K562 (cell line): ENCODE results near the gene DIP2B. TPM values are rescaled to one million over a fixed set of nuclear protein-coding genes. Genes with fewer than 3 reads are reported as not detected.

Source experiments
- CEBPB ChIP-seq: fragments of 450-650 bp; IDR thresholded peaks from 2 replicates; pipeline ENCODE4 v1.6.1; 2016; ENCODE audit warnings: missing genetic modification characterization, missing compliant biosample characterization
- ERF ChIP-seq: fragments of 450-650 bp; formaldehyde crosslinking; IDR thresholded peaks from 2 replicates; pipeline ENCODE4 v1.4.0; 2020; ENCODE audit warnings: mild to moderate bottlenecking, mixed read lengths
- GTF2E2 ChIP-seq: fragments of 200-800 bp; sonication (Bioruptor generic); IDR thresholded peaks from 2 replicates; pipeline ENCODE4 v1.6.1; 2016; ENCODE audit warnings: missing genetic modification characterization, missing compliant biosample characterization
- HCFC1 ChIP-seq: IDR thresholded peaks from 2 replicates; pipeline ENCODE4 v1.6.1; 2012; ENCODE audit warnings: low read depth, low read length, improper control_type of control experiment
- L3MBTL2 ChIP-seq: fragments of 450-650 bp; IDR thresholded peaks from 2 replicates; pipeline ENCODE4 v1.6.1; 2016; ENCODE audit warnings: mild to moderate bottlenecking, moderate library complexity
- NBN ChIP-seq: fragments of 450-650 bp; IDR thresholded peaks from 2 replicates; pipeline ENCODE4 v1.6.1; 2016; ENCODE audit warnings: low read depth, mild to moderate bottlenecking
- NR4A1 ChIP-seq, 2 experiments: fragments of 250-450 bp in 1 of 2; fragments of 450-650 bp in 1 of 2; sonication (Bioruptor Pico) in 1 of 2; IDR thresholded peaks; 2 replicates each; pipeline versions ENCODE4 v1.4.0 to v1.6.1; 2016 to 2020; ENCODE audit warnings: mild to moderate bottlenecking in 2 of 2, missing compliant biosample characterization in 1 of 2, missing genetic modification characterization in 1 of 2, moderate library complexity in 1 of 2
- POLR2G ChIP-seq: fragments of 200-400 bp; formaldehyde crosslinking; IDR thresholded peaks from 2 replicates; pipeline ENCODE4 v1.6.1; 2017; ENCODE audit warnings: low read depth, mild to moderate bottlenecking, antibody characterized with exemption, low read length, moderate library complexity
- PTTG1 ChIP-seq: fragments of 450-650 bp; IDR thresholded peaks from 2 replicates; pipeline ENCODE4 v1.6.1; 2016; ENCODE audit warnings: low read depth, mild to moderate bottlenecking, missing genetic modification characterization, missing compliant biosample characterization
- TEAD1 ChIP-seq, 2 experiments: fragments of 450-650 bp in 1 of 2; sonication (generic) in 1 of 2; formaldehyde crosslinking; IDR thresholded peaks; 2 replicates each; pipeline versions ENCODE4 v1.4.0 to v1.8.0; 2020 to 2022; ENCODE audit warnings: mild to moderate bottlenecking in 2 of 2, missing genetic modification reagents in 1 of 2
- TEAD4 ChIP-seq, 2 experiments: sonication (generic) in 1 of 2; formaldehyde crosslinking in 1 of 2; IDR thresholded peaks; 2 replicates each; pipeline versions ENCODE4 v1.6.1 to v1.8.0; 2012 to 2022; ENCODE audit warnings: borderline replicate concordance in 1 of 2, inconsistent platforms in 1 of 2, low read length in 1 of 2, mild to moderate bottlenecking in 1 of 2, missing genetic modification reagents in 1 of 2
- TOE1 ChIP-seq, 2 experiments: fragments of 450-650 bp in 1 of 2; sonication (generic) in 1 of 2; formaldehyde crosslinking in 1 of 2; IDR thresholded peaks; 2 replicates each; pipeline versions ENCODE4 v1.7.1 to v1.8.0; 2016 to 2022; ENCODE audit warnings: borderline replicate concordance in 2 of 2, mild to moderate bottlenecking in 2 of 2, antibody characterized with exemption in 1 of 2, inconsistent platforms in 1 of 2, low read depth in 1 of 2, missing genetic modification reagents in 1 of 2, moderate library complexity in 1 of 2
- ZNF12 ChIP-seq: sonication (generic); formaldehyde crosslinking; IDR thresholded peaks from 2 replicates; pipeline ENCODE4 v1.4.0; 2020; ENCODE audit warnings: mild to moderate bottlenecking, missing genetic modification reagents
- ZNF778 ChIP-seq: fragments of 450-650 bp; formaldehyde crosslinking; IDR thresholded peaks from 2 replicates; pipeline ENCODE4 v1.4.0; 2020; ENCODE audit warnings: mild to moderate bottlenecking, moderate library complexity
- polyA plus RNA-seq, 8 experiments: library from polyadenylated mRNA; depleted of rRNA in 4 of 8; stranded (reverse) in 5 of 8; unstranded in 3 of 8; fragments of >200 nt; fragmentation: Nextera tagmentation in 2 of 8; fragmentation: Illumina TruSeq in 1 of 8; extraction: Ambion mirVana in 2 of 8; extraction: Trizol in 1 of 8; gene quantifications; 2 replicates each; pipeline versions ENCODE4 v1.2.1 to v1.2.3, GENCODE V29; 2011 to 2014; ENCODE audit warnings: inconsistent platforms in 1 of 8, missing spikeins in 1 of 8
- total RNA-seq, 7 experiments: library from RNA; depleted of rRNA in 6 of 7; stranded (reverse); fragments of >200 nt in 6 of 7; fragmentation: Illumina TruSeq in 2 of 7; extraction: Trizol in 2 of 7; gene quantifications; 2 replicates each; pipeline versions ENCODE4 v1.2.1 to v1.2.3, GENCODE V29; 2011 to 2021; ENCODE audit warnings: low replicate concordance in 1 of 7
- TF ChIP-seq, protein P1 (sequence below): fragments of 450-650 bp; formaldehyde crosslinking; IDR thresholded peaks from 2 replicates; pipeline ENCODE4 v1.4.0; 2022; ENCODE audit warnings: mild to moderate bottlenecking, moderate library complexity
- TF ChIP-seq, protein P2 (sequence below): sonication (generic); formaldehyde crosslinking; IDR thresholded peaks from 2 replicates; pipeline ENCODE4 v1.9.0; 2022; ENCODE audit warnings: mild to moderate bottlenecking, missing genetic modification reagents
- TF ChIP-seq, protein P3 (sequence below): fragments of 250-450 bp; sonication (Bioruptor Pico); IDR thresholded peaks from 2 replicates; pipeline ENCODE4 v1.8.0; 2022; ENCODE audit warnings: inconsistent platforms
- TF ChIP-seq, protein P4 (sequence below): fragments of 200-800 bp; sonication (Bioruptor generic); IDR thresholded peaks from 2 replicates; pipeline ENCODE4 v1.6.1; 2017; ENCODE audit warnings: missing genetic modification characterization, missing compliant biosample characterization
- TF ChIP-seq, protein P5 (sequence below), 3 experiments: fragments of 200-800 bp in 1 of 3; sonication (Bioruptor generic) in 1 of 3; sonication (generic) in 1 of 3; formaldehyde crosslinking in 1 of 3; IDR thresholded peaks; 2 replicates each; pipeline versions ENCODE4 v1.6.1 to v1.8.0; 2016 to 2022; ENCODE audit warnings: mild to moderate bottlenecking in 2 of 3, missing compliant biosample characterization in 2 of 3, missing genetic modification characterization in 2 of 3, missing genetic modification reagents in 1 of 3

DIP2B gene
- total and polyA plus RNA-seq, 9 of the 15 experiments (the other 6 are each of a cell fraction or from before 2014, with no cell fraction given): 4.6 to 26.1 (median 18.8) TPM

DNA sequence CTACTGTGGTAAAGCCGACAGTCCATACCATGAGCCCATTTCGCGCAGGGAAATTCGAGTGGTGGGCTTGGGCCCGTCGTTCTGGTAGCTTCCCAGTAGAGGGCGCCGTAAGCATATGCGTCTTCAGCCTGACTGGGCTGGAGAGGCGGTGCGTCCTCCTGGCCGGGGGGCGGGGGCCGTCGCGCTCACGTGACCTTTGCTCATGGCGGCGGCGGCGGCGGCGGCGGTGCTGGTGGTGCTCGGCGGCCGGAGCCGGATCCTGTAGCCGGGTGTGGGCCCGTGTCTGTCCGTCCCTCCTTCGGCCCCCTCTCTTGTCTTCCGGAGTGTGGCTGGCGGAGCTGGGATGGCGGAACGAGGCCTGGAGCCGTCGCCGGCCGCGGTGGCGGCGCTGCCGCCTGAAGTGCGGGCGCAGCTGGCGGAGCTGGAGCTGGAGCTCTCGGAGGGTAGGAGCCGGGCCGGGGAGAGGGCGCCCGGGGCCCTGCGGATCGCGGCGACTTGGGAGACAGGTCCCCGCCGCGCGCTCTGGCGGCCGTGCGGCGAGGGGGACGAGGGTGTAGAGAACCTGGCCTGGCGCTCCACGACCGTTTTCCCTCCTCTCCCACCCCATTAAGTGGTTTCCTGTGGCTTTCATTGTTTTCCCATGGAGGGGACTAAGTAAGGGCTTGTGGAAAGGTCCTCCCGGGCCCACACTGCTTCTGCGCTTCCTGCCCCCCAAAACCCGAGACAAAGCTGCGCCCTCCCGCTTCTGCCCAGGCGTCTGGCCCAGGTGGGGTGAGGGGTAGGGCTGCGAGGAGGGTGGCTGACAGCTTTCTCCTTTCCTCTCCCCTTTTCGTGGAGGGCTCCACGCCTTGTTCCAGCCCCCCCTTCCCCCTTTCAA is at the start of gene DIP2B (continued):
- TF ChIP-seq PTTG1 (tag) (no peak), CEBPB (tag) (no peak), NR4A1 (CRISPR knock-in tag; IDR thresholded peaks at IDR 0.05) (no peak), NR4A1 (tag; IDR thresholded peaks at IDR 0.05) (0 out of 2 replicates have a peak, but pooled peaks have one; percentile 23), L3MBTL2 (peak; percentile 62), TEAD1 (CRISPR knock-in tag; IDR thresholded peaks at IDR 0.05) (no peak), HCFC1 (peak; percentile 44), GTF2E2 (peak; percentile 74; the same call in 1 of the 2 replicates), TEAD4 (IDR thresholded peaks at IDR 0.05; ENCODE audit: low read length) (no peak), TEAD4 (CRISPR knock-in tag; IDR thresholded peaks at IDR 0.05; ENCODE audit: borderline replicate concordance) (no peak), ERF (peak; percentile 26; the same call in 1 of the 2 replicates), ZNF12 (no peak), ZNF778 (CRISPR knock-in tag) (no peak), TOE1 (IDR thresholded peaks at IDR 0.05; ENCODE audit: borderline replicate concordance) (peak; percentile 97), TOE1 (CRISPR knock-in tag; IDR thresholded peaks at IDR 0.05; ENCODE audit: borderline replicate concordance, low read depth) (0 out of 2 replicates have a peak, but pooled peaks have one; percentile 60), NBN (0 out of 2 replicates have a peak, but pooled peaks have one; percentile 41), POLR2G (peak; percentile 96)
- TF ChIP-seq, protein P1, sequence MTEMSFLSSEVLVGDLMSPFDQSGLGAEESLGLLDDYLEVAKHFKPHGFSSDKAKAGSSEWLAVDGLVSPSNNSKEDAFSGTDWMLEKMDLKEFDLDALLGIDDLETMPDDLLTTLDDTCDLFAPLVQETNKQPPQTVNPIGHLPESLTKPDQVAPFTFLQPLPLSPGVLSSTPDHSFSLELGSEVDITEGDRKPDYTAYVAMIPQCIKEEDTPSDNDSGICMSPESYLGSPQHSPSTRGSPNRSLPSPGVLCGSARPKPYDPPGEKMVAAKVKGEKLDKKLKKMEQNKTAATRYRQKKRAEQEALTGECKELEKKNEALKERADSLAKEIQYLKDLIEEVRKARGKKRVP (CRISPR knock-in tag): no peak
- TF ChIP-seq, protein P2, sequence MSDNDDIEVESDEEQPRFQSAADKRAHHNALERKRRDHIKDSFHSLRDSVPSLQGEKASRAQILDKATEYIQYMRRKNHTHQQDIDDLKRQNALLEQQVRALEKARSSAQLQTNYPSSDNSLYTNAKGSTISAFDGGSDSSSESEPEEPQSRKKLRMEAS: 0 out of 2 replicates have a peak, but pooled peaks have one; percentile 56
- TF ChIP-seq, protein P3, sequence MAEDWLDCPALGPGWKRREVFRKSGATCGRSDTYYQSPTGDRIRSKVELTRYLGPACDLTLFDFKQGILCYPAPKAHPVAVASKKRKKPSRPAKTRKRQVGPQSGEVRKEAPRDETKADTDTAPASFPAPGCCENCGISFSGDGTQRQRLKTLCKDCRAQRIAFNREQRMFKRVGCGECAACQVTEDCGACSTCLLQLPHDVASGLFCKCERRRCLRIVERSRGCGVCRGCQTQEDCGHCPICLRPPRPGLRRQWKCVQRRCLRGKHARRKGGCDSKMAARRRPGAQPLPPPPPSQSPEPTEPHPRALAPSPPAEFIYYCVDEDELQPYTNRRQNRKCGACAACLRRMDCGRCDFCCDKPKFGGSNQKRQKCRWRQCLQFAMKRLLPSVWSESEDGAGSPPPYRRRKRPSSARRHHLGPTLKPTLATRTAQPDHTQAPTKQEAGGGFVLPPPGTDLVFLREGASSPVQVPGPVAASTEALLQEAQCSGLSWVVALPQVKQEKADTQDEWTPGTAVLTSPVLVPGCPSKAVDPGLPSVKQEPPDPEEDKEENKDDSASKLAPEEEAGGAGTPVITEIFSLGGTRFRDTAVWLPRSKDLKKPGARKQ (CRISPR knock-in tag): no peak
- TF ChIP-seq, protein P4, sequence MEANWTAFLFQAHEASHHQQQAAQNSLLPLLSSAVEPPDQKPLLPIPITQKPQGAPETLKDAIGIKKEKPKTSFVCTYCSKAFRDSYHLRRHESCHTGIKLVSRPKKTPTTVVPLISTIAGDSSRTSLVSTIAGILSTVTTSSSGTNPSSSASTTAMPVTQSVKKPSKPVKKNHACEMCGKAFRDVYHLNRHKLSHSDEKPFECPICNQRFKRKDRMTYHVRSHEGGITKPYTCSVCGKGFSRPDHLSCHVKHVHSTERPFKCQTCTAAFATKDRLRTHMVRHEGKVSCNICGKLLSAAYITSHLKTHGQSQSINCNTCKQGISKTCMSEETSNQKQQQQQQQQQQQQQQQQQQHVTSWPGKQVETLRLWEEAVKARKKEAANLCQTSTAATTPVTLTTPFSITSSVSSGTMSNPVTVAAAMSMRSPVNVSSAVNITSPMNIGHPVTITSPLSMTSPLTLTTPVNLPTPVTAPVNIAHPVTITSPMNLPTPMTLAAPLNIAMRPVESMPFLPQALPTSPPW (CRISPR knock-in tag): peak; percentile 83
- TF ChIP-seq, protein P5, sequence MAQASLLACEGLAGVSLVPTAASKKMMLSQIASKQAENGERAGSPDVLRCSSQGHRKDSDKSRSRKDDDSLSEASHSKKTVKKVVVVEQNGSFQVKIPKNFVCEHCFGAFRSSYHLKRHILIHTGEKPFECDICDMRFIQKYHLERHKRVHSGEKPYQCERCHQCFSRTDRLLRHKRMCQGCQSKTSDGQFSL (CRISPR knock-in tag; IDR thresholded peaks at IDR 0.05): peak; percentile 63; the same call in 1 of the 2 replicates
- TF ChIP-seq, protein P5 (tag; IDR thresholded peaks at IDR 0.05): no peak
